Muscle of leg (tissue), 11 donors: ENCODE results near the gene PHTF1. TPM values are rescaled to one million over a fixed set of nuclear protein-coding genes. Genes with fewer than 3 reads are reported as not detected.

Experiments used
- DNase-seq: peaks from one replicate; pipeline ENCODE4 v3.0.0; 2013
- H3K27ac ChIP-seq: one replicate; pipeline ENCODE4 v1.5.1; 2013; ENCODE audit warnings: mild to moderate bottlenecking, low read length, control low read depth
- H3K27me3 ChIP-seq: one replicate; pipeline ENCODE4 v1.6.1; 2013; ENCODE audit warnings: low read length; ENCODE audit not compliant: control insufficient read depth, insufficient read depth
- H3K36me3 ChIP-seq: one replicate; pipeline ENCODE4 v1.6.1; 2013; ENCODE audit warnings: low read length; ENCODE audit not compliant: control insufficient read depth, insufficient read depth
- H3K4me1 ChIP-seq: one replicate; pipeline ENCODE4 v1.6.1; 2013; ENCODE audit warnings: low read length; ENCODE audit not compliant: control insufficient read depth, insufficient read depth
- H3K4me3 ChIP-seq: one replicate; pipeline ENCODE4 v1.5.1; 2013; ENCODE audit warnings: low read length, control low read depth
- H3K9me3 ChIP-seq: replicated peaks from 2 replicates; pipeline ENCODE4 v1.6.1; 2013; ENCODE audit warnings: low read depth, low read length; ENCODE audit not compliant: control insufficient read depth
- WGBS: methylation state at CpG from one replicate; pipeline ENCODE4 v1.1.5; 2013; ENCODE audit warnings: missing lambda C conversion rate; ENCODE audit not compliant: insufficient coverage; 5-methylcytosine and 5-hydroxymethylcytosine counted together
- polyA plus RNA-seq, 8 donors: library from polyadenylated mRNA; unstranded; fragments of 120-200 nt; gene quantifications; one replicate each; pipeline versions ENCODE4 v1.2.1 to v1.2.3, GENCODE V29; 2013; ENCODE audit warnings: inconsistent platforms in 1 of 8, low replicate concordance in 1 of 8; ENCODE audit not compliant: insufficient read length in 8 of 8, insufficient read depth in 1 of 8
- total RNA-seq: library from RNA; stranded (reverse); fragments of 120-200 nt; gene quantifications from one replicate; pipeline ENCODE4 v1.2.4, GENCODE V29; 2013

PHTF1 gene
- total and polyA plus RNA-seq, 9 donors, result 10.1 to 15.9 (median 11.4) TPM

GRCh38 chr1:113692342-113692741 is 66.9 kb downstream of the PHTF1 start:
- Histone ChIP-seq H3K4me1 (no peaks in the 10 kb centered on the region), H3K36me3 (no peaks in the 10 kb centered on the region), H3K27me3 (no peaks in the 10 kb centered on the region), H3K9me3 (peaks cover 10% of the 10 kb centered on the region), H3K4me3 (no peak overlapping the region), H3K27ac (no peak overlapping the region)
- whole genome bisulfite sequencing, result no CpG with 5 or more reads among the region's 2 CpGs
- no peak for DNase-seq

- no peaks in the 10 kb centered on the region for H3K27me3 ChIP-seq
- no peak for DNase-seq
- WGBS, result 100% methylated on average over 1 of the region's 2 CpGs
These were observed 68.1 kb downstream of the PHTF1 start for GRCh38 chr1:113691184-113691583.

GRCh38 chr1:113686891-113687618 is 72.2 kb downstream of the PHTF1 start:
- Histone ChIP-seq H3K4me3 (no peak overlapping the region), H3K36me3 (peaks cover 5% of the 10 kb centered on the region), H3K9me3 (no peaks in the 10 kb centered on the region), H3K27me3 (no peaks in the 10 kb centered on the region), H3K4me1 (no peaks in the 10 kb centered on the region), H3K27ac (peak overlapping the region; percentile 25)
- WGBS, result no CpG with 5 or more reads among the region's 3 CpGs
- peak; percentile 84 for DNase-seq

More at GRCh38 chr1:113691184-113691583, 68.1 kb downstream of the PHTF1 start:
- no peaks in the 10 kb centered on the region for H3K4me1 ChIP-seq
- no peak overlapping the region for H3K27ac ChIP-seq
- H3K36me3 ChIP-seq, result no peaks in the 10 kb centered on the region
- no peak overlapping the region for H3K4me3 ChIP-seq
- H3K9me3 ChIP-seq, result peaks cover 10% of the 10 kb centered on the region

GRCh38 chr1:113684153-113684541 is 75.1 kb downstream of the PHTF1 start:
- 40% methylated on average over 2 of the region's 6 CpGs for WGBS
- no peaks in the 10 kb centered on the region for H3K27me3 ChIP-seq
- no peaks in the 10 kb centered on the region for H3K4me1 ChIP-seq
- peak; percentile 79 for DNase-seq
- peaks cover 9% of the 10 kb centered on the region for H3K36me3 ChIP-seq
- no peak overlapping the region for H3K4me3 ChIP-seq
- peak overlapping the region; percentile 47 for H3K27ac ChIP-seq
- H3K9me3 ChIP-seq, result no peaks in the 10 kb centered on the region

- H3K4me1 ChIP-seq, result no peaks in the 10 kb centered on the region
- DNase-seq, result peak; percentile 73
- H3K27ac ChIP-seq, result peak overlapping the region; percentile 53
- no peaks in the 10 kb centered on the region for H3K9me3 ChIP-seq
- H3K36me3 ChIP-seq, result peaks cover 9% of the 10 kb centered on the region
- no peak overlapping the region for H3K4me3 ChIP-seq
- WGBS, result 34% methylated on average over 4 of the region's 8 CpGs
- no peaks in the 10 kb centered on the region for H3K27me3 ChIP-seq
These were observed 75.7 kb downstream of the PHTF1 start for GRCh38 chr1:113683384-113684152.

- Histone ChIP-seq H3K27ac (no peak overlapping the region), H3K36me3 (peaks cover 9% of the 10 kb centered on the region), H3K27me3 (no peaks in the 10 kb centered on the region), H3K4me1 (no peaks in the 10 kb centered on the region), H3K9me3 (no peaks in the 10 kb centered on the region), H3K4me3 (no peak overlapping the region)
- no peak for DNase-seq
- WGBS, result 81% methylated on average over 2 of the region's 7 CpGs
These were observed 77.5 kb downstream of the PHTF1 start for GRCh38 chr1:113681596-113682337.

- no peak for DNase-seq
- no peaks in the 10 kb centered on the region for H3K27me3 ChIP-seq
- no peak overlapping the region for H3K27ac ChIP-seq
- H3K4me1 ChIP-seq, result no peaks in the 10 kb centered on the region
- H3K9me3 ChIP-seq, result no peaks in the 10 kb centered on the region
- H3K36me3 ChIP-seq, result peaks cover 9% of the 10 kb centered on the region
- no peak overlapping the region for H3K4me3 ChIP-seq
These were observed 81.2 kb downstream of the PHTF1 start for GRCh38 chr1:113678159-113678469.

- Histone ChIP-seq H3K27me3 (no peaks in the 10 kb centered on the region), H3K4me1 (no peaks in the 10 kb centered on the region)
- WGBS, result 33% methylated on average over 5 of the region's 7 CpGs
These were observed 81.8 kb downstream of the PHTF1 start for GRCh38 chr1:113677250-113678158.

GRCh38 chr1:113676524-113676923 is 82.8 kb downstream of the PHTF1 start:
- Histone ChIP-seq H3K27me3 (no peaks in the 10 kb centered on the region), H3K4me3 (no peak overlapping the region), H3K36me3 (peaks cover 15% of the 10 kb centered on the region), H3K4me1 (no peaks in the 10 kb centered on the region), H3K27ac (no peak overlapping the region), H3K9me3 (no peaks in the 10 kb centered on the region)
- no peak for DNase-seq
- 85% methylated on average over 3 of the region's 5 CpGs for WGBS

More at GRCh38 chr1:113677250-113678158, 81.8 kb downstream of the PHTF1 start:
- peak; percentile 78 for DNase-seq
- peaks cover 10% of the 10 kb centered on the region for H3K36me3 ChIP-seq
- H3K9me3 ChIP-seq, result no peaks in the 10 kb centered on the region
- no peak overlapping the region for H3K4me3 ChIP-seq
- peak overlapping the region; percentile 3 for H3K27ac ChIP-seq
